ENCODE measurements around the gene STMND1.
"Not testable (repeated sequence)": the region's sequence is repeated elsewhere in the genome, so short reads cannot be mapped to it uniquely, and the experiment has no call there.

The STMND1 gene

GRCh38 chr6:17101422-17102257 lies at the start of gene STMND1:
TSS of gene STMND1 (plus strand) at chr6:17102050. CDS start at chr6:17102258, 208 bp downstream.
- peak; percentile 18 to 23 for DNase-seq

- no peak for DNase-seq
Measured at GRCh38 chr6:17054647-17055046, 47.2 kb upstream of the STMND1 start.

GRCh38 chr6:17057322-17057721 lies 44.5 kb upstream of the STMND1 start:
- no peak for DNase-seq

- DNase-seq = no peak
Measured at GRCh38 chr6:17058550-17058949, 43.3 kb upstream of the STMND1 start.

GRCh38 chr6:17059022-17059421 lies 42.8 kb upstream of the STMND1 start:
- DNase-seq = no peak

GRCh38 chr6:17059850-17060249 lies 42.0 kb upstream of the STMND1 start:
- no peak for DNase-seq

- DNase-seq = no peak
Measured at GRCh38 chr6:17061097-17061496, 40.8 kb upstream of the STMND1 start.

- DNase-seq = no peak
Measured at GRCh38 chr6:17062871-17063440, 38.9 kb upstream of the STMND1 start.

- DNase-seq = no peak
Measured at GRCh38 chr6:17064975-17065374, 36.9 kb upstream of the STMND1 start.

GRCh38 chr6:17066610-17067009 lies 35.2 kb upstream of the STMND1 start:
- DNase-seq = no peak

GRCh38 chr6:17068972-17069371 lies 32.9 kb upstream of the STMND1 start:
- DNase-seq = not testable (repeated sequence)

- not testable (repeated sequence) for DNase-seq
Measured at GRCh38 chr6:17070400-17070799, 31.4 kb upstream of the STMND1 start.

- not testable (repeated sequence) for DNase-seq
Measured at GRCh38 chr6:17073596-17073995, 28.3 kb upstream of the STMND1 start.

- no peak for DNase-seq
Measured at GRCh38 chr6:17081273-17081672, 20.6 kb upstream of the STMND1 start.

GRCh38 chr6:17081860-17082508 lies 19.9 kb upstream of the STMND1 start:
- DNase-seq = no peak

GRCh38 chr6:17083397-17083796 lies 18.5 kb upstream of the STMND1 start:
- no peak for DNase-seq

GRCh38 chr6:17086469-17086868 lies 15.4 kb upstream of the STMND1 start:
- peak; percentile 28 for DNase-seq

- no peak for DNase-seq
Measured at GRCh38 chr6:17088091-17088611, 13.7 kb upstream of the STMND1 start.

GRCh38 chr6:17091122-17091521 lies 10.7 kb upstream of the STMND1 start:
- no peak for DNase-seq

- DNase-seq = no peak
Measured at GRCh38 chr6:17093686-17094085, 8.2 kb upstream of the STMND1 start.

GRCh38 chr6:17096096-17096495 lies 5.8 kb upstream of the STMND1 start:
- no peak for DNase-seq

GRCh38 chr6:17096652-17097051 lies 5.2 kb upstream of the STMND1 start:
- DNase-seq = no peak

- no peak for DNase-seq
Measured at GRCh38 chr6:17097982-17098381, 3.9 kb upstream of the STMND1 start.

GRCh38 chr6:17098538-17098937 lies 3.3 kb upstream of the STMND1 start:
- no peak for DNase-seq

All from activated T-cell treated with anti-CD3 and anti-CD28 coated beads, Interleukin-2, amount 50 U/mL, for 48 hours (primary cell).